ENCODE data around the gene SLC13A3.

The SLC13A3 gene

GRCh38 chr20:46601603-46602122 is 49.6 kb downstream of the SLC13A3 start:
- DNase-seq: no peak

- no peak for DNase-seq
These were observed 50.9 kb downstream of the SLC13A3 start for GRCh38 chr20:46600286-46600752.

GRCh38 chr20:46599227-46599987 is 51.9 kb downstream of the SLC13A3 start:
- no peak for DNase-seq

GRCh38 chr20:46595933-46596332 is 55.3 kb downstream of the SLC13A3 start:
- DNase-seq: no peak

GRCh38 chr20:46594725-46595124 is 56.5 kb downstream of the SLC13A3 start:
- no peak for DNase-seq

GRCh38 chr20:46592580-46593362 is 58.5 kb downstream of the SLC13A3 start:
- no peak for DNase-seq

GRCh38 chr20:46590443-46590842 is 60.8 kb downstream of the SLC13A3 start:
- DNase-seq: no peak

- no peak for DNase-seq
These were observed 62.4 kb downstream of the SLC13A3 start for GRCh38 chr20:46588532-46589511.

- no peak for DNase-seq
These were observed 63.3 kb downstream of the SLC13A3 start for GRCh38 chr20:46587986-46588385.

GRCh38 chr20:46586724-46587123 is 64.5 kb downstream of the SLC13A3 start:
- no peak for DNase-seq

GRCh38 chr20:46584508-46584907 is 66.8 kb downstream of the SLC13A3 start:
- DNase-seq: no peak

GRCh38 chr20:46583411-46584214 is 67.6 kb downstream of the SLC13A3 start:
- no peak for DNase-seq

GRCh38 chr20:46582648-46583047 is 68.6 kb downstream of the SLC13A3 start:
- DNase-seq: no peak

GRCh38 chr20:46581391-46581790 is 69.9 kb downstream of the SLC13A3 start:
- DNase-seq: no peak

- DNase-seq: no peak
These were observed 70.5 kb downstream of the SLC13A3 start for GRCh38 chr20:46580613-46581205.

GRCh38 chr20:46578745-46579144 is 72.5 kb downstream of the SLC13A3 start:
- no peak for DNase-seq

GRCh38 chr20:46576774-46577395 is 74.4 kb downstream of the SLC13A3 start:
- DNase-seq: no peak

- no peak for DNase-seq
These were observed 75.3 kb downstream of the SLC13A3 start for GRCh38 chr20:46575937-46576461.

GRCh38 chr20:46575394-46575793 is 75.9 kb downstream of the SLC13A3 start:
- no peak for DNase-seq

- DNase-seq: no peak
These were observed 77.3 kb downstream of the SLC13A3 start for GRCh38 chr20:46573788-46574584.

Measured in effector CD8-positive, alpha-beta T cell (primary cell).